HG03135 (cell line): ENCODE data around the gene PRLR.
"Not testable (repeated sequence)": the region's sequence is repeated elsewhere in the genome, so short reads cannot be mapped to it uniquely, and the experiment has no call there.

Source experiments
- ATAC-seq: cut with Tn5 transposase; IDR thresholded peaks from one replicate; pipeline ENCODE4 v1.9.1; 2021; ENCODE audit warnings: mild to moderate bottlenecking, moderate library complexity; ENCODE audit not compliant: unreplicated experiment

The PRLR gene

GRCh38 chr5:35133186-35133585 is 97.1 kb downstream of the PRLR start:
- no peak for ATAC-seq

- ATAC-seq = no peak
Observed at GRCh38 chr5:35131723-35132122, 98.6 kb downstream of the PRLR start.

- ATAC-seq = no peak
Observed at GRCh38 chr5:35129921-35130485, 100.3 kb downstream of the PRLR start.

- no peak for ATAC-seq
Observed at GRCh38 chr5:35129276-35129675, 101.0 kb downstream of the PRLR start.

GRCh38 chr5:35127006-35127405 is 103.3 kb downstream of the PRLR start:
- no peak for ATAC-seq

GRCh38 chr5:35125746-35126145 is 104.5 kb downstream of the PRLR start:
- ATAC-seq = no peak

- no peak for ATAC-seq
Observed at GRCh38 chr5:35124932-35125331, 105.4 kb downstream of the PRLR start.

- ATAC-seq = no peak
Observed at GRCh38 chr5:35122819-35123218, 107.5 kb downstream of the PRLR start.

GRCh38 chr5:35120715-35121114 is 109.6 kb downstream of the PRLR start:
- ATAC-seq = no peak

GRCh38 chr5:35117967-35118366 is 112.3 kb downstream of the PRLR start:
- ATAC-seq = no peak

GRCh38 chr5:35115920-35116319 is 114.4 kb downstream of the PRLR start:
- no peak for ATAC-seq

GRCh38 chr5:35114698-35115097 is 115.6 kb downstream of the PRLR start:
- no peak for ATAC-seq

- no peak for ATAC-seq
Observed at GRCh38 chr5:35112300-35112699, 118.0 kb downstream of the PRLR start.

- not testable (repeated sequence) for ATAC-seq
Observed at GRCh38 chr5:35104550-35104949, 125.7 kb downstream of the PRLR start.

- ATAC-seq = no peak
Observed at GRCh38 chr5:35103637-35104299, 126.5 kb downstream of the PRLR start.

GRCh38 chr5:35101720-35102119 is 128.6 kb downstream of the PRLR start:
- ATAC-seq = not testable (repeated sequence)

- ATAC-seq = no peak
Observed at GRCh38 chr5:35101016-35101415, 129.3 kb downstream of the PRLR start.

- no peak for ATAC-seq
Observed at GRCh38 chr5:35098214-35098613, 132.1 kb downstream of the PRLR start.

- no peak for ATAC-seq
Observed at GRCh38 chr5:35096932-35097331, 133.4 kb downstream of the PRLR start.

GRCh38 chr5:35096216-35096615 is 134.1 kb downstream of the PRLR start:
- no peak for ATAC-seq

GRCh38 chr5:35095366-35095765 is 134.9 kb downstream of the PRLR start:
- ATAC-seq = no peak

- no peak for ATAC-seq
Observed at GRCh38 chr5:35094948-35095347, 135.3 kb downstream of the PRLR start.

GRCh38 chr5:35092703-35093102 is 137.6 kb downstream of the PRLR start:
- ATAC-seq = no peak
